HepG2 (cell line): ENCODE data around the gene SLC16A3. TPM values are rescaled to one million over a fixed set of nuclear protein-coding genes. Genes with fewer than 3 reads are reported as not detected.

Source experiments
- ATAD3A ChIP-seq: sonication (generic); formaldehyde crosslinking; IDR thresholded peaks from 2 replicates; pipeline ENCODE4 v1.4.0; 2020; ENCODE audit warnings: missing genetic modification reagents
- EEA1 ChIP-seq: sonication (generic); formaldehyde crosslinking; IDR thresholded peaks from 2 replicates; pipeline ENCODE4 v1.5.1; 2020; ENCODE audit warnings: mild to moderate bottlenecking, missing genetic modification reagents, borderline replicate concordance
- GLI4 ChIP-seq: sonication (generic); formaldehyde crosslinking; IDR thresholded peaks from 2 replicates; pipeline ENCODE4 v1.5.1; 2020; ENCODE audit warnings: missing genetic modification reagents, mild to moderate bottlenecking, moderate library complexity, borderline replicate concordance
- KIAA2018 ChIP-seq: sonication (generic); formaldehyde crosslinking; IDR thresholded peaks from 2 replicates; pipeline ENCODE4 v1.5.0; 2020; ENCODE audit warnings: mild to moderate bottlenecking, missing genetic modification reagents, borderline replicate concordance
- POLR2G ChIP-seq: fragments of 200-400 bp; formaldehyde crosslinking; IDR thresholded peaks from 2 replicates; pipeline ENCODE4 v1.6.1; 2018; ENCODE audit warnings: mild to moderate bottlenecking, low read depth, low read length, moderate library complexity
- SAFB2 ChIP-seq: sonication (generic); formaldehyde crosslinking; IDR thresholded peaks from 2 replicates; pipeline ENCODE4 v1.5.1; 2020; ENCODE audit warnings: missing genetic modification reagents, low read depth, mild to moderate bottlenecking, borderline replicate concordance
- THRA ChIP-seq: sonication (generic); formaldehyde crosslinking; IDR thresholded peaks from 2 replicates; pipeline ENCODE4 v1.4.0; 2020; ENCODE audit warnings: missing genetic modification reagents, borderline replicate concordance
- ZNF513 ChIP-seq: sonication (generic); formaldehyde crosslinking; conservative IDR thresholded peaks from 2 replicates; pipeline ENCODE4 v1.5.0; 2020; ENCODE audit warnings: missing genetic modification reagents
- ZNF687 ChIP-seq: sonication (generic); formaldehyde crosslinking; IDR thresholded peaks from 2 replicates; pipeline ENCODE4 v1.5.1; 2020; ENCODE audit warnings: mild to moderate bottlenecking, missing genetic modification reagents, moderate library complexity
- polyA plus RNA-seq, 8 experiments: library from polyadenylated mRNA; depleted of rRNA in 3 of 8; stranded (reverse) in 7 of 8; unstranded in 1 of 8; fragments of >200 nt; fragmentation: Illumina TruSeq in 4 of 8; extraction: Trizol in 4 of 8; gene quantifications; 2 replicates each; pipeline versions ENCODE4 v1.2.1 to v1.2.3, GENCODE V29; 2011 to 2016; ENCODE audit warnings: low read depth in 4 of 8, missing spikeins in 1 of 8, mixed read lengths in 1 of 8; ENCODE audit not compliant: insufficient read depth in 1 of 8
- total RNA-seq, 5 experiments: library from RNA; depleted of rRNA; stranded (reverse); fragments of >200 nt; fragmentation: Illumina TruSeq; extraction: Trizol; gene quantifications; 2 replicates each; pipeline ENCODE4 v1.2.3, GENCODE V29; 2016; ENCODE audit warnings: low read depth in 1 of 5

The SLC16A3 gene
- total and polyA plus RNA-seq, 2 of the 13 experiments (the other 11 are each of a cell fraction or from before 2014, with no cell fraction given) = 242 to 349 TPM

- TF ChIP-seq ZNF513 (CRISPR knock-in tag) = no peak; the same call in 1 of the 2 replicates
- TF ChIP-seq POLR2G = peak; percentile 49; the same call in 1 of the 2 replicates
- TF ChIP-seq EEA1 = peak; percentile 7; the same call in 1 of the 2 replicates
- peak; percentile 97 for TF ChIP-seq ZNF687 (CRISPR knock-in tag)
- 0 out of 2 replicates have a peak, but pooled peaks have one; percentile 94 for TF ChIP-seq SAFB2 (CRISPR knock-in tag)
- TF ChIP-seq ATAD3A (CRISPR knock-in tag) = 0 out of 2 replicates have a peak, but pooled peaks have one; percentile 27
- peak; percentile 95 for TF ChIP-seq THRA (CRISPR knock-in tag)
- no peak for TF ChIP-seq GLI4 (CRISPR knock-in tag)
- 0 out of 2 replicates have a peak, but pooled peaks have one; percentile 93 for TF ChIP-seq KIAA2018 (CRISPR knock-in tag)
Observed at GRCh38 chr17:82239926-82240505, 11.2 kb downstream of the SLC16A3 start (continued).
